LNCAP (cell line): ENCODE measurements around the gene SEMA5A.

Experiments used
- TF ChIP-seq, protein P1 (sequence below): fragments of 450-650 bp; IDR thresholded peaks from 2 replicates; pipeline ENCODE4 v1.5.1; 2017; ENCODE audit warnings: mild to moderate bottlenecking

The SEMA5A gene

GRCh38 chr5:9226016-9226536 is 319.8 kb downstream of the SEMA5A start:
- TF ChIP-seq, protein P1, sequence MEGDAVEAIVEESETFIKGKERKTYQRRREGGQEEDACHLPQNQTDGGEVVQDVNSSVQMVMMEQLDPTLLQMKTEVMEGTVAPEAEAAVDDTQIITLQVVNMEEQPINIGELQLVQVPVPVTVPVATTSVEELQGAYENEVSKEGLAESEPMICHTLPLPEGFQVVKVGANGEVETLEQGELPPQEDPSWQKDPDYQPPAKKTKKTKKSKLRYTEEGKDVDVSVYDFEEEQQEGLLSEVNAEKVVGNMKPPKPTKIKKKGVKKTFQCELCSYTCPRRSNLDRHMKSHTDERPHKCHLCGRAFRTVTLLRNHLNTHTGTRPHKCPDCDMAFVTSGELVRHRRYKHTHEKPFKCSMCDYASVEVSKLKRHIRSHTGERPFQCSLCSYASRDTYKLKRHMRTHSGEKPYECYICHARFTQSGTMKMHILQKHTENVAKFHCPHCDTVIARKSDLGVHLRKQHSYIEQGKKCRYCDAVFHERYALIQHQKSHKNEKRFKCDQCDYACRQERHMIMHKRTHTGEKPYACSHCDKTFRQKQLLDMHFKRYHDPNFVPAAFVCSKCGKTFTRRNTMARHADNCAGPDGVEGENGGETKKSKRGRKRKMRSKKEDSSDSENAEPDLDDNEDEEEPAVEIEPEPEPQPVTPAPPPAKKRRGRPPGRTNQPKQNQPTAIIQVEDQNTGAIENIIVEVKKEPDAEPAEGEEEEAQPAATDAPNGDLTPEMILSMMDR = no peak

DNA sequence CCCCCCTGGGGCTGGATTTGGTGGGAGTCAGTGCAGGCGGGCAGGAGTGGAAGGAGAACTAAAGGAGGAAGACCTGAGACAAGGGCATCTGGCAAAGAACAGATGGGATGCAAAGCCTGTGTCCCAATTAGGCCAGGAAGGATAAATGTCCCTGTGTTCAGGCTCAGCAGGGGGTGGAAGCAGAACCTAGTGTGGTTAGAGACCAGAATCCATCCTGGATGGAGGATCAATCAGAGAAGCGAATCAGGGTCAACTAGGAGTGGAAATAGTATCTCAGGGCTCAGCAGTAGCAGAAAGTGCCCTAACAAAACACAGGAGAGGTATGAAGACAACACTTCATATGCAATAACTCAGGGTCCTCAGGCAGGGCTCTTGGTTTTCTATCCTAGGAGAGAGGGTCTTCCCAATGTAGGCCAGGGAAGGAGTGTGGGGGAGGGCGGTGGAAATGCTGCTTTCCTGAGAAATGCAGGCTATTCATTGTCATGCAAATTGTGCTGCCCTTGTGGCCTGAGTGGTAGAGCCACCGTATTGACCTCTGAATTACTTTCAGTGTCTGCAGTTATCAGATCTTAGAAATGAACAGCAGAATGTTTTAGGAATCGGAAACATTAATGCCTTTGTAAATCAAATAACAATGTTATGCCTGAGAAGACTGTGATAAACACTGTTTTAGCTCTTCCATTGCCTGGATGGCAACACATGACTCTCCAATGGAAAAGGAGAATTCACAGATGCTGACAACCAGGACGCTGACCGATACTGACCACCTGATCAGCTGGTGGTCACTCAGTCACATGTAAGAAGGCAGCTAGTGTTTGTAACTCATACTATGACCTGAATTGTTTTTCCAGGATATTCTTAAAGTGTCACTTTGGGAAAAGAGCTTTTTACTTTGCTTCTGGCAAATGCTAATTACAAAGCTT is 323.6 kb downstream of the SEMA5A start:
- TF ChIP-seq, protein P1 = no peak

- TF ChIP-seq, protein P1 = no peak
Observed at GRCh38 chr5:9218358-9218757, 327.5 kb downstream of the SEMA5A start.

GRCh38 chr5:9212605-9213004 is 333.3 kb downstream of the SEMA5A start:
- TF ChIP-seq, protein P1 = no peak

- TF ChIP-seq, protein P1 = no peak
Observed at GRCh38 chr5:9209846-9210492, 335.9 kb downstream of the SEMA5A start.

DNA sequence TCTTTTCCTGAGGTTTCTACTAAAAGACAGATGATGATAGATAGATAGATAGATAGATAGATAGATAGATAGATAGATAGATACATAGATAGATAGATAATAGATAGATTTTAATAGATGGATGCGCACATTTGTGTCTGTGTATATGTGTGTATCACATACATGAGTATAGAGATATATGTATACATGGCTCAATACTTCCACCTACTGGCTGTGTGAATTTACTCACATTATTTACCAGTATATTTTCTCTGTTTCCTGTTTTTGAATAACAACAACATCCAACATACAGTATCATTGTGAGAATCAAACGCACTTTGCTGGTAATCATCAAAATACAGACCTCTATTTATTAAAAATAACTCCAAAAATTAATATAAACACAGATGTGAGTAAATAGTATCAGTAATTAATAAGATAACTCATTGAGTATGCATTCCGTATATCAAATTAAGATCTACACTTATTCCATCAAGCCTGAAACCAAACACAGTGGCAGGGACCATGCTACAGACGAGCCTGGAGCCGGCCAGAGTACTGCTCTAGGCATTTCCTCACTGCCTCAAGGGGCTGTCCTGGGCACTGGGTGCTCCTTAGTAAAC is 338.0 kb downstream of the SEMA5A start:
- TF ChIP-seq, protein P1 = peak; percentile 57

DNA sequence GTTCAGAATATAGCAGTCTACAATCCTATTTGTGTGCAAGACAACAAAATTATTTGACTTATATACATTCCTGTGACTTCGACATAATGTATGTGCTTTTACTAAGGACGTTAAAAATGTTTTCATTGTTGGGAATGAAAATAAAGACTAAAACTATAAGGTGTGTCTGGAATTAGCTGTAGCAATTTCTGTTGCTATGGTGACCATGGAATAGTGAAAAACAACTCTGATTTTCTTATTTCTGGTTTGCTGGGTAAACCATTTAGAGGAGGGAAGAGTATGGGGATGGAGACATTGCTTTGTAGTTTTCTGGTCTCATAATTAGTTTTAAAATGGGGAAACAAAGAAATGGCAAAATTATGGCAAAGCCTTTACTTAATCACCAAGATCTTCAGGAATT is 343.2 kb downstream of the SEMA5A start:
- TF ChIP-seq, protein P1 = no peak
